ENCODE measurements around the gene GXYLT2. TPM values are rescaled to one million over a fixed set of nuclear protein-coding genes. Genes with fewer than 3 reads are reported as not detected.
A peak's percentile ranks its signal among the peaks of the same experiment; 100 is the strongest.
"Not testable (repeated sequence)": the region's sequence is repeated elsewhere in the genome, so short reads cannot be mapped to it uniquely, and the experiment has no call there.

Gene GXYLT2
- total RNA-seq, 2 experiments from 2014 or later, result not detected

GRCh38 chr3:72997421-72997961 lies 109.6 kb downstream of the GXYLT2 start:
- POLR2A ChIA-PET, result no interaction called here
- peak overlapping the region; percentile 98 for H3K27ac Mint-ChIP-seq
- CTCF ChIA-PET, result interaction anchor here (0.6 to 1.2 kb wide), 3 partner anchors 9 to 25 kb away, joined by 3 to 5 read pairs (median 3); no protein-coding TSS in a partner anchor

GRCh38 chr3:72998466-72998865 lies 110.6 kb downstream of the GXYLT2 start:
- DNase-seq, result no peak
- H3K27me3 Mint-ChIP-seq, result no peaks in the 10 kb centered on the region
- peak overlapping the region; percentile 69 for H3K27ac Mint-ChIP-seq
- peaks cover 48% of the 10 kb centered on the region for H3K36me3 Mint-ChIP-seq (ENCODE audit: low read depth)
- H3K9me3 Mint-ChIP-seq, result no peaks in the 10 kb centered on the region
- CTCF ChIA-PET, result interaction anchor here (1.1 kb wide), 1 partner anchor 16 kb away, joined by 3 read pairs; no protein-coding TSS in a partner anchor
- H3K4me1 Mint-ChIP-seq, result peaks cover 48% of the 10 kb centered on the region
- POLR2A ChIA-PET, result no interaction called here
- peak overlapping the region; percentile 97 for H3K4me3 Mint-ChIP-seq

More at GRCh38 chr3:72997421-72997961, 109.6 kb downstream of the GXYLT2 start:
- Mint-ChIP-seq H3K4me3 (peak overlapping the region; percentile 97), H3K4me1 (peaks cover 43% of the 10 kb centered on the region), H3K36me3 (ENCODE audit: low read depth) (peaks cover 42% of the 10 kb centered on the region), H3K27me3 (no peaks in the 10 kb centered on the region), H3K9me3 (no peaks in the 10 kb centered on the region)
- DNase-seq, result peak; percentile 56

- H3K4me3 Mint-ChIP-seq, result peak overlapping the region; percentile 97
- H3K27me3 Mint-ChIP-seq, result no peaks in the 10 kb centered on the region
- CTCF ChIA-PET, result interaction anchor here (0.7 to 1.1 kb wide), 3 partner anchors 10 to 52 kb away, joined by 3 read pairs; no protein-coding TSS in a partner anchor
- peaks cover 61% of the 10 kb centered on the region for H3K36me3 Mint-ChIP-seq (ENCODE audit: low read depth)
- H3K9me3 Mint-ChIP-seq, result no peaks in the 10 kb centered on the region
- peak overlapping the region; percentile 84 for H3K27ac Mint-ChIP-seq
- DNase-seq, result peak; percentile 41
- peaks cover 59% of the 10 kb centered on the region for H3K4me1 Mint-ChIP-seq
- POLR2A ChIA-PET, result no interaction called here
Observed at GRCh38 chr3:72999951-73000350, 112.1 kb downstream of the GXYLT2 start.

GRCh38 chr3:73003050-73003449 lies 115.2 kb downstream of the GXYLT2 start:
- H3K36me3 Mint-ChIP-seq (ENCODE audit: low read depth), result peaks cover 74% of the 10 kb centered on the region
- POLR2A ChIA-PET, CTCF ChIA-PET: not testable (repeated sequence)

GRCh38 chr3:73004316-73004715 lies 116.5 kb downstream of the GXYLT2 start:
- no peaks in the 10 kb centered on the region for H3K9me3 Mint-ChIP-seq
- no peak overlapping the region for H3K4me3 Mint-ChIP-seq
- ChIA-PET POLR2A (no interaction called here), CTCF (no interaction called here)
- peaks cover 74% of the 10 kb centered on the region for H3K36me3 Mint-ChIP-seq (ENCODE audit: low read depth)
- peaks cover 60% of the 10 kb centered on the region for H3K4me1 Mint-ChIP-seq
- H3K27me3 Mint-ChIP-seq, result no peaks in the 10 kb centered on the region
- no peak overlapping the region for H3K27ac Mint-ChIP-seq
- no peak for DNase-seq

More at GRCh38 chr3:73003050-73003449, 115.2 kb downstream of the GXYLT2 start:
- peaks cover 59% of the 10 kb centered on the region for H3K4me1 Mint-ChIP-seq
- not testable (repeated sequence) for H3K4me3 Mint-ChIP-seq, DNase-seq, H3K27ac Mint-ChIP-seq, H3K9me3 Mint-ChIP-seq, H3K27me3 Mint-ChIP-seq

- no peak overlapping the region for H3K4me3 Mint-ChIP-seq
- H3K4me1 Mint-ChIP-seq, result peaks cover 58% of the 10 kb centered on the region
- H3K27ac Mint-ChIP-seq, result no peak overlapping the region
- POLR2A ChIA-PET, result no interaction called here
- no peak for DNase-seq
- no peaks in the 10 kb centered on the region for H3K9me3 Mint-ChIP-seq
- H3K36me3 Mint-ChIP-seq (ENCODE audit: low read depth), result peaks cover 71% of the 10 kb centered on the region
- CTCF ChIA-PET, result interaction anchor here (1.1 to 1.3 kb wide), 2 partner anchors 12 kb away, joined by 3 to 6 read pairs; no protein-coding TSS in a partner anchor
- no peaks in the 10 kb centered on the region for H3K27me3 Mint-ChIP-seq
Observed at GRCh38 chr3:73007992-73008712, 120.3 kb downstream of the GXYLT2 start.

- Mint-ChIP-seq H3K4me1 (peaks cover 53% of the 10 kb centered on the region), H3K4me3 (no peak overlapping the region), H3K27ac (no peak overlapping the region), H3K9me3 (no peaks in the 10 kb centered on the region), H3K36me3 (ENCODE audit: low read depth) (peaks cover 64% of the 10 kb centered on the region), H3K27me3 (no peaks in the 10 kb centered on the region)
- ChIA-PET POLR2A (no interaction called here), CTCF (interaction anchor here (0.6 to 2.2 kb wide), 5 partner anchors 11 to 48 kb away, joined by 3 to 7 read pairs (median 4); no protein-coding TSS in a partner anchor)
- DNase-seq, result no peak
Observed at GRCh38 chr3:73009008-73009407, 121.2 kb downstream of the GXYLT2 start.

GRCh38 chr3:73009750-73010149 lies 121.9 kb downstream of the GXYLT2 start:
- Mint-ChIP-seq H3K4me1 (peaks cover 47% of the 10 kb centered on the region), H3K36me3 (ENCODE audit: low read depth) (peaks cover 61% of the 10 kb centered on the region), H3K4me3 (no peak overlapping the region), H3K27me3 (no peaks in the 10 kb centered on the region), H3K9me3 (no peaks in the 10 kb centered on the region), H3K27ac (no peak overlapping the region)
- CTCF ChIA-PET, result interaction anchor here (0.6 to 2.2 kb wide), 3 partner anchors 16 to 47 kb away, joined by 3 to 7 read pairs (median 4); no protein-coding TSS in a partner anchor
- no peak for DNase-seq
- POLR2A ChIA-PET, result no interaction called here

GRCh38 chr3:73010158-73010557 lies 122.3 kb downstream of the GXYLT2 start:
- Mint-ChIP-seq H3K4me3 (no peak overlapping the region), H3K4me1 (peaks cover 47% of the 10 kb centered on the region), H3K27ac (no peak overlapping the region), H3K27me3 (no peaks in the 10 kb centered on the region), H3K36me3 (ENCODE audit: low read depth) (peaks cover 60% of the 10 kb centered on the region), H3K9me3 (no peaks in the 10 kb centered on the region)
- DNase-seq, result no peak
- POLR2A ChIA-PET, result no interaction called here
- CTCF ChIA-PET, result interaction anchor here (1.4 to 2.2 kb wide), 2 partner anchors 15 to 46 kb away, joined by 4 to 7 read pairs; no protein-coding TSS in a partner anchor

GRCh38 chr3:73018298-73018697 lies 130.5 kb downstream of the GXYLT2 start:
- ChIA-PET CTCF (no interaction called here), POLR2A (no interaction called here)
- peaks cover 27% of the 10 kb centered on the region for H3K4me1 Mint-ChIP-seq
- H3K27me3 Mint-ChIP-seq, result no peaks in the 10 kb centered on the region
- H3K4me3 Mint-ChIP-seq, result no peak overlapping the region
- H3K36me3 Mint-ChIP-seq (ENCODE audit: low read depth), result peaks cover 22% of the 10 kb centered on the region
- H3K9me3 Mint-ChIP-seq, result no peaks in the 10 kb centered on the region
- no peak overlapping the region for H3K27ac Mint-ChIP-seq
- DNase-seq, result no peak

- POLR2A ChIA-PET, result no interaction called here
- H3K4me1 Mint-ChIP-seq, result peaks cover 26% of the 10 kb centered on the region
- no peak overlapping the region for H3K27ac Mint-ChIP-seq
- no peaks in the 10 kb centered on the region for H3K9me3 Mint-ChIP-seq
- CTCF ChIA-PET, result no interaction called here
- H3K4me3 Mint-ChIP-seq, result no peak overlapping the region
- no peak for DNase-seq
- no peaks in the 10 kb centered on the region for H3K27me3 Mint-ChIP-seq
- H3K36me3 Mint-ChIP-seq (ENCODE audit: low read depth), result peaks cover 21% of the 10 kb centered on the region
Observed at GRCh38 chr3:73018790-73019441, 131.1 kb downstream of the GXYLT2 start.

- no peak overlapping the region for H3K27ac Mint-ChIP-seq
- H3K9me3 Mint-ChIP-seq, result no peaks in the 10 kb centered on the region
- DNase-seq, result no peak
- no peak overlapping the region for H3K4me3 Mint-ChIP-seq
- H3K36me3 Mint-ChIP-seq (ENCODE audit: low read depth), result peaks cover 12% of the 10 kb centered on the region
- peaks cover 35% of the 10 kb centered on the region for H3K4me1 Mint-ChIP-seq
- POLR2A ChIA-PET, result no interaction called here
- no peaks in the 10 kb centered on the region for H3K27me3 Mint-ChIP-seq
- CTCF ChIA-PET, result interaction anchor here (0.6 to 1.9 kb wide), 4 partner anchors 13 to 1987 kb away, joined by 3 to 6 read pairs (median 3); no protein-coding TSS in a partner anchor
Observed at GRCh38 chr3:73021301-73021835, 133.5 kb downstream of the GXYLT2 start.
